GM21515 (cell line): ENCODE results near the gene CTNNA2.

Experiments used
- ATAC-seq: cut with Tn5 transposase; IDR thresholded peaks from one replicate; pipeline ENCODE4 v1.9.1; 2021; ENCODE audit not compliant: unreplicated experiment

CTNNA2 gene

DNA sequence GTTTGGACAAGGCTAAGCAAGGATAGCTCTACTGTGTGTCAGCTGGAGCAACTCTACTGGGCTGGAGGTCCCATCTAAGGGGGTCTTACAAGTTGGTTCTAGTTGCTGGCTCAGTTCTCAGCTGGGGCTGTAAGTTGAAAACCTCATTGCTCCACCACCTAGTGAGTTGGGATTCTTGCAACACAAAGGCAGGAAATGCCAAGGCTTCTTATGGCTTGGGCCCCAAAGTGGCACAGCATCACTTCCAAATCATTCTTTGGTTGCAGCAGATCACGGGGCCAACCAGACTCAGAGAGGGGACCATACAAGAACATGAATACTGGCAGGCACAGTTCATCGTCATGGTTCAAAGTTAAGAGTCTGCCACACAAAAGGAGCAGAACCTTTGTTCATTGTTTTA lies 459.0 kb downstream of the CTNNA2 start:
- no peak for ATAC-seq

- no peak for ATAC-seq
Observed at GRCh38 chr2:79972661-79973060, 459.8 kb downstream of the CTNNA2 start.

GRCh38 chr2:79975791-79976565 lies 463.1 kb downstream of the CTNNA2 start:
- no peak for ATAC-seq

- no peak for ATAC-seq
Observed at GRCh38 chr2:79977792-79978191, 464.9 kb downstream of the CTNNA2 start.

- no peak for ATAC-seq
Observed at GRCh38 chr2:79980116-79980515, 467.3 kb downstream of the CTNNA2 start.

DNA sequence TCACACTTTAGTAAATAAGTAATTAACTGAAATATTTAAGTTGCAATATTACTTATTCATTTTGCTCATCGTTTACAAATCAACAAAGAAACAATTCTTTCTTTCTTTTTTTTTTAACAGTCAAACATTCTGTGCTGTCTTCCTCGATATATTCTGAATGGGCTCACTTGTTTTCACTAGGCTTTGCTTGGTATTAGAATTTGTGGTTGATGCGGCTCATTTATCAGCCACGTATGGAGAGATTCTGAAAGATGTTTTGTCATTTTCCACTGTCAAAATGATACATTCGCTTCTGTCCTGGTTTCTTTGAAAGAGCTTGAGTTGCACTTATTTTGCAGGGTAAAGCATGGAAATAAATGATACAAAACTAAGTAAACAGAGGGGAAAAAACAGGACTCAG lies 468.0 kb downstream of the CTNNA2 start:
- ATAC-seq, result no peak

DNA sequence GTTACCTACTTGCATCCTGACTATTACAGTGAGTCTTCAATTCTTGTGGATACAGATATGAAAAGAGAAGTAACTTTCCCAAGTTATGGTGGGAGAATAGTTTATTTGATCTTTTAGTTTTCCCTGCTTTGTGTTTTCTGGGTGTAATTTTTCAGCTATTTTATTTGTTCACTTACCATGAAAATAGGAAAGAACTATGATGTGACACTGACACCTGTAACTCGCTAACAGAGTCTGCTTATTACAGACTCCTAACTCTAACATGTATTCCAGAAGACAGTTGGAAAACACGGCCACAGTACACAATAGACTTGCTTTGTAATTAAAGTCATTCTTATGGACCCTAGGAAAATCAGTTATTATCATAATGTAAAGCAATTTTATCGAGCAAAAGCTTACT lies 468.5 kb downstream of the CTNNA2 start:
- no peak for ATAC-seq

DNA sequence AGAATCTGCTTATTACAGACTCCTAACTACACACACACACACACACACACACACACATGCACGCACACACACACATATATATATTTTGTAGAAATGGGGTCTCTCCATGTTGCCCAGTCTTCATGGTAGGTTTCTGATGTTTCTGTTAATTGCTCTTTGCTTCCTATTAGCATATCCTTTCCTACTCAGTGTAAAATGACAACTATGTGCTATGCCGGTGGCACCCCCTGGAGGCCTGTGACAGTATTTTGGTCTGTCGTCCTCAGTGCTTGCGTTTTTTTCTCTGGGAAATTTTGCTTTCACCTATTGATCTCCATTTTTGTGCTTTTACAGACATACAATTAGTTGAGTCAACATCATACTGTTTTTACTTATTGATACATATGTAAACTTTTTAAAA lies 469.6 kb downstream of the CTNNA2 start:
- ATAC-seq, result no peak

DNA sequence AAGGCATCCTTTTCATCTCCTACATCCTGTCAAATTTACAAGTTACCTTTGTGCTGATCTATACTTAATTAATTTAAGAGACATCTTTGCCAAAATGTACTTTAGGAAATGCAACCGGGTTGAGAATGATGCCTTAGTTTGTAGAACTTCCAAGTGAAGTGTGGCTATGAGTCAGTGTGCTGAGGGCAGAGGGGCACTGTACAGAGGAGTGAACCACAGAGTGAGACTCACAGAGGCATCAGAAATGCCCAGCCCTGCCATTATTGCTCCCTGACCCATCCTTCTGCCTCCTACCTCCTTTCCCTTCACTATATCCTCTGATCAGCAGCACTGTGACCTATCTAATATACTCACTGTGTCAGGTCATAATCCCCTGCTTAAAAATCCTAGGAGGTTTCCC lies 471.6 kb downstream of the CTNNA2 start:
- no peak for ATAC-seq

DNA sequence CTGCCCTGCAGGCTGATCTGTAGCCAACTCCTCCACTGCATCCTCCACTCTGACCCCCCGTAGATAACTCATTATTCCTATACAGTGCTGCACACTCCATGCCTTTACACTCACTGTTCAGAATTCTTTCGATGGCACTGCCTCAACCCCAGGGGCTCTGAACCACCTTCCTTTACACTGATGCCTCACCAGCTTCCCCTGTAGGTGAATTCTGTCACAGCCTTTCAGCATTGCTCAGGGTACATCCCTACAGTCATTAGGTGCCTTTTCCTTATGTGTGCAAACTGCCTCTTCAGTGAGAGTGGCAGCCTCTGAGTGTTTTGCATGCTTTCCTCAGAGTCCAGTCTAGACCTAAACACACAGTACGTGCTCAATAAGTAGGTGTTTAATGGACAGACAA lies 472.3 kb downstream of the CTNNA2 start:
- ATAC-seq, result no peak

- no peak for ATAC-seq
Observed at GRCh38 chr2:79985571-79985970, 472.7 kb downstream of the CTNNA2 start.

- no peak for ATAC-seq
Observed at GRCh38 chr2:79993144-79993543, 480.3 kb downstream of the CTNNA2 start.

GRCh38 chr2:79994161-79994560 lies 481.3 kb downstream of the CTNNA2 start:
- no peak for ATAC-seq

DNA sequence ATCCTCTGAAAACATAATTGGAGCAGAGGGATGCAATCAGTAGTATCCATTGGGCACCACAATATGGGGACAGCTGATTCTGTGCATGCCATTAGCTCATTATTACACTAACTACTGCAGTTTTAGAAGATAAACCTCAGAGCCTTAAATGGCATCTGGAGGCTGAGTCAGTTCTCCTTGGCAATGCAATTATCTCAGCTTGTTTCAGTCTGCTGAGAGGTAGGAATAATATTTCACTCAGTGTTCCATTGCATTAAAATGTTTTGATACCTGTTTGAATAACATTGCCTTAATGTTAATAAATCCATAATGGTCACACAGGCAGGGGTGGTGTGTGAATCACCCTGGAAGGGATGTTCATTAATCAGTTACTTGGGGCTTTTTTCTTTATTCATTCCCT lies 482.1 kb downstream of the CTNNA2 start:
- no peak for ATAC-seq

DNA sequence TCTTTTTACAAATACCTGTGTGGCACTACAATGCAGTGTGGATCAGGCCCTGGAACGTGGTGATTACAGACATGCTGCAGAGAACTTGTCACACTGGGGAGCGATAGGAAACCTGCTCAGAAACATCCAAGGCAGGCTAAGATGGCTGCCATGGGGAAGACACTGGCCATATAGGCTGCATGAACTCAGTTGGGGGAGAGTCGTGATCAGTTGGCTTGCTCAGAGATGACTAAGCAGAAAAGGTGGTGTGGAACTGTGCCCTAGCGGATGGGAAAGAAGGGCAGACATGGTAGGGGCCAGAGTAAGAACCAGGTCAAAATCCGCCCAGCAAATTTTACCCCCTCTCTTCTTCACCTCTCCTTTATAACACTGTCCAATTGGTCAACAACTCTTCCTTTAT lies 483.9 kb downstream of the CTNNA2 start:
- ATAC-seq, result no peak

DNA sequence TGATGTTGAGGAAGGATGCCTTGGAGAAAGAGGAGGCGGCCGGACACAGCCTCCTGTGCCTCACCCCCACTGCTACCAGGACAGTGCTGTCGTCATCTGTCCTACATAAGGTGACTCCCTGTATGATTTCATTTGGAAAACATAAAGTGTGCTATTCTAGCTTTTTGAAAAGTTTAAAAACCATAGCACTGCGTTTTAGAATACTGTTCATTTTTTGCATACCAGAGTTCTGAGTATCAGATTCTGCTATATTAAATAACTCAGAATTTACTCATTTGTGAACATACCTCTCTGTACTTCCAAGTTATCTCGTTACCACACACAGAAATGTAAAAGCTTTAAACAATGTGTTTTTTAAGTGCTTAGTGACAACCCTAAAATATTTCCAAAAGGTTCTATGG lies 488.9 kb downstream of the CTNNA2 start:
- no peak for ATAC-seq

DNA sequence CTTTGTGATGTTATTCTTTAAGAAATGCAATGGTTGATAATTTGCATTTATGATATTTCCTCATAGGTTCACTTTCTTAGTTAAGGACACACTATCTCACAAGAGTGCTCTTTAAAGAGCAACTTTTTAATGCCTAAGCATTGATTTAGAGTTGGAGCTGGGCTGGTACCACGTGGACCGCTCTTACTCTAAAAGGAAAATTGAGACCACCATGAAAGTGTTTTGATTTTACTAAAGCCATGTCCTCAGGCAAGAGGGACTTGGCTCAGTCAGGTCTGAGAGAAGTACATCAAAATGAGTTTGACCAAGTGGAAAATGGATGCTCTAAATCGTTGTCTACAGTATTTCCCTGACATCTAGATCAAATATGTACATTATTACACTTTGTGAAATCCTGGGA lies 489.3 kb downstream of the CTNNA2 start:
- no peak for ATAC-seq

GRCh38 chr2:80002568-80003157 lies 489.8 kb downstream of the CTNNA2 start:
- no peak for ATAC-seq

- ATAC-seq, result no peak
Observed at GRCh38 chr2:80007777-80008503, 495.1 kb downstream of the CTNNA2 start.

DNA sequence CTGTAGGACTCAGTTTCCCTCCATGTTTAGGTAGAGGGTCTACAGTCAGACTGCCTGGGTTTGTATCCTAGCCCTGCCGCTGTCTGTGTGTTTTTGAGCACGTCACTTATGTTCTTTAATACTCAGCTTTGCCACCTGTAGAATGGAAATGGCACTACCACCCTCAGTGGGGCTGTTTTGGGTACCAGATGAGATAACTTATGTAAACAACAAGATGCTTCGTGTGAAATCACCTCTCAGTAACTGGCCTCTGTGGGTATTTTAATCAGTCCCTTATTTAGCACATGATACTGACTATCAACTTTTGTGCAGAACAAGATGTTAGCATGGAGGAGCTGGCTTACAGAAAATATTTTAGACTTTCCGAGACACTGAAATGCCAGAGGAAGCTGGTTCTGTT lies 495.7 kb downstream of the CTNNA2 start:
- no peak for ATAC-seq

GRCh38 chr2:80009211-80009610 lies 496.4 kb downstream of the CTNNA2 start:
- no peak for ATAC-seq

GRCh38 chr2:80012061-80012460 lies 499.2 kb downstream of the CTNNA2 start:
- no peak for ATAC-seq
